Neuron (in vitro differentiated cells): ENCODE data around the gene DPH6.
"Not testable (repeated sequence)": the region's sequence is repeated elsewhere in the genome, so short reads cannot be mapped to it uniquely, and the experiment has no call there.

Experiments
- H2AFZ ChIP-seq: one replicate; pipeline ENCODE4 v1.6.1; 2013; ENCODE audit warnings: low read depth, mild to moderate bottlenecking, inconsistent platforms, low read length, moderate library complexity
- H3K27me3 ChIP-seq: one replicate; pipeline ENCODE4 v1.6.1; 2013; ENCODE audit warnings: low read length; ENCODE audit not compliant: insufficient read depth
- H3K36me3 ChIP-seq: one replicate; pipeline ENCODE4 v1.6.1; 2013; ENCODE audit warnings: low read length; ENCODE audit not compliant: insufficient read depth
- H3K4me1 ChIP-seq: one replicate; pipeline ENCODE4 v1.6.1; 2013; ENCODE audit warnings: low read length; ENCODE audit not compliant: insufficient read depth
- H3K4me3 ChIP-seq: 2 replicates; pipeline ENCODE4 v1.5.1; 2013; ENCODE audit warnings: mild to moderate bottlenecking, low read length, moderate library complexity
- H3K9me3 ChIP-seq: one replicate; pipeline ENCODE4 v1.6.1; 2013; ENCODE audit warnings: low read length

The DPH6 gene

DNA sequence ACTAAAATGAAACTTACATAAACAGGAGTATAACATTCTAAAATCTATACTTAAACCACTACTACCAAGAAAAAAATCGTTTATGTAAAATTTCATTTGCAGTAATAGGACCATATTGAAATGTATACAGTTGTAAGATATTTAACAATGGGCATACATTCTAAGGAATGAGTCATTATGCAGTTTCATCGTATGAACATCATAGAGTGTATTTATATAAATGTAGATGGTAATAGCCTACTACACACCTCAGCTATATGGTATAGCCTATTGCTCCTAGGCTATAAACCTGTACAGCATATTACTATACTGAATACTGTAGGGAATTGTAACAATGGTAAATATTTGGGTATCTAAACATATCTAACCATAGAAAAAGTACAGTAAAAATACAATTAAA is 79.5 kb downstream of the DPH6 start:
- H3K4me1 ChIP-seq: no peaks in the 10 kb centered on the region
- no peaks in the 10 kb centered on the region for H3K9me3 ChIP-seq
- no peak overlapping the region for H2AFZ ChIP-seq
- no peak overlapping the region for H3K4me3 ChIP-seq
- no peaks in the 10 kb centered on the region for H3K36me3 ChIP-seq
- H3K27me3 ChIP-seq: no peaks in the 10 kb centered on the region

DNA sequence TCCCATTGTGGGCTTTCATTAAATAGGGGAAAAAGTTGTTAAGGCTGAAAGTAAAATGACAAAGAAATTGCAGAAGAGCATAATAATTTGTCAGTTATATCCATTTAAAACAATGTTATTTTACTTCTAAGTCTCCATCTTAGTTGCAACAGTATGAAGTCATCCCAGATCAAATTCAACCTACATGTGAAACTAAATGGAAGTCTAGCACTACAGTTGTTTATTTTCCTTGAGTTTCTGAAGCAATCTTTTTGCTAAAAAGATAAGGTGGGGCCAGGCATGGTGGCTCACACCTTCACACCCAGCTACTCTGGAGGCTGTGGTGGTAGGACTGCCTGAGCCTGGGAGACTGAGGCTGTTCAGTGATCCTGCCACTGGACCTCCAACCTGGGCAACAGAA is 80.2 kb downstream of the DPH6 start:
- no peak overlapping the region for H2AFZ ChIP-seq
- no peaks in the 10 kb centered on the region for H3K36me3 ChIP-seq
- no peaks in the 10 kb centered on the region for H3K27me3 ChIP-seq
- H3K9me3 ChIP-seq: no peaks in the 10 kb centered on the region
- no peaks in the 10 kb centered on the region for H3K4me1 ChIP-seq
- H3K4me3 ChIP-seq: no peak overlapping the region

DNA sequence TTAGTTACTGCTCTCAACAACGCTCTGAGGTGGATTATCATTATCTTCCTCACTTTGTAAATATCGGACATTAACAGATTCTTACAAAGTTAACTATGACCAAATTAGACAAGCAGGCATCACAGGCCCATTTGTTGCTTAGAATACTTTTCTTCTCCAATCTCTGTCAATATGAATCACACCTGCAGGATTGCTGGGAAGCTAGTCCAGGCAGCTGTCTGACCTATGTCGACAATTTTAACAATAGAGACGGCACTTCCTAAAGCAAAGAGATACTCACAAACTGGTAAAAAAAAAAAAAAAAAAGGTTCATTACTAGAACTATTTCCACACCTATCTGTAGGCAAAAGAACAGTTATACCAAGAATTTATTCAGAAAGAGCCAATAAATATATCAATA is 85.3 kb downstream of the DPH6 start:
- H3K27me3 ChIP-seq: no peaks in the 10 kb centered on the region
- H3K4me3 ChIP-seq: no peak overlapping the region
- H2AFZ ChIP-seq: no peak overlapping the region
- no peaks in the 10 kb centered on the region for H3K9me3 ChIP-seq
- H3K36me3 ChIP-seq: no peaks in the 10 kb centered on the region
- H3K4me1 ChIP-seq: no peaks in the 10 kb centered on the region

DNA sequence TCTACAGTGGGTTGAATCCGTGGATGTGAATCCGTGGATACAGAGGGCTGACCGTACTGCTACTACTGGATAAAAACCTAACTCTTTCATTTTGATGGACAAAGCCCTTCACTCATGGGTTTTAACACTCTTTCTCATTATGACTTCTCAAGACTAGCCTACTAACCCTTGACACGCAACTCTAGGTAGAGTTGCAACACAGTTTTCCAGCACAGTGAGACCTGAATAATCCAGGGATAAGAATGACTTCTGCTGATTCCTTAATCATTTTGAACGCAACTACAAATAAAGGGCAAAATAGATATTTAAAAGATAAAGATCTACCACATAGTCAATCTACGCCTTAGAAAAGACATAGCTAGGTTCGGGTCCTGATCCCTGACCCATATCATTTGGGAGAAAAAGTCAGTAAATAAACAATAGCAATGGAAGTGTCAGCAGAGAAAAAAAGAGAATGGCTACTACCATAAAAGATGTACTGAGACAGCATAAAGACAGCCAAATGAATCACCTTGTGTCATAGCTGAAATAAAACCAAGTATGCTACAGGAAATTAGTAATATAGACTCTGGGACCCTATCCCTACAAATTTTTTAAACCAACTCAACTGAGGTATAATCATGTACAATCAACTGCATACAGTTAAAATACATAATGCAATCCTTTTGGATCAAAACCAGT is 87.6 kb downstream of the DPH6 start:
- Histone ChIP-seq H3K36me3 (no peaks in the 10 kb centered on the region), H3K4me1 (no peaks in the 10 kb centered on the region), H3K27me3 (no peaks in the 10 kb centered on the region), H3K4me3 (no peak overlapping the region), H2AFZ (no peak overlapping the region), H3K9me3 (no peaks in the 10 kb centered on the region)

DNA sequence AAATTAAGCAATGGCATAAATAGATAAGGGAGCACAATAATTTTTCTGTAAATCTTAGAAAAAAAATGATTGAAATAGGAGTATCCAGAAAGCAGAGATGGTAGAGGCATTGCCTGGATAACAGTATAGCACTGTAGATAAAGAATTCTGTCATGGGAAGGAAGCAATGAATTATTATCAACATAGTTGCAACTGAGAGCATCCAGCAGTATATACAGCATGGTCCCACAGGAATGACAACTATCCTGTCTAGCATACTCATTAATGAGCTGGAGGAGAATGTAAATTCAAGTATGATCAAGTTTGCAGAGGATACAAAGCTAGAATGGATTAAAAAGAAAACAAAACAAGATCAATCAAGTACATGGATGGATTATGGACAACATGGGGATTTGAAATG is 90.8 kb downstream of the DPH6 start:
- H3K4me1 ChIP-seq: no peaks in the 10 kb centered on the region
- H3K4me3 ChIP-seq: no peak overlapping the region
- H3K9me3 ChIP-seq: no peaks in the 10 kb centered on the region
- no peaks in the 10 kb centered on the region for H3K27me3 ChIP-seq
- H3K36me3 ChIP-seq: no peaks in the 10 kb centered on the region
- H2AFZ ChIP-seq: no peak overlapping the region

DNA sequence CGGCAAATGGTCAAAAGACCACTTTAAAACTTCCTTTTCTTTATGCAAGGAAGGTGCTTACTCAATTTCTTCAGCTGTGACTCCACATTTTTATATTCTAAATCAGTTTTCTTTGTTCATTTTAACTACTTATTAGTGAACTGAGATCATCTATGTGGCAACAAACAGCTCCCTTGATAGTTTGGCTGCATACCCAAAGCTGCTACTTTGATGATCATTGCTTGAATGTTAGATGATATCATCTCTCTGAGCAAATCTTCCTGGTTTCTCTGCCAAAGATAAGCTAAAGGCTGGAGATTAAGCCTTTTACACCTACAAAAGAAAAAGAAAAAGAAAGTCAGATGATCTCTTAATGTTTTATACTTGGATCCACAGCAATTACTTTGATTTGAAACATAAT is 95.5 kb downstream of the DPH6 start:
- Histone ChIP-seq H3K4me1 (no peaks in the 10 kb centered on the region), H3K9me3 (no peaks in the 10 kb centered on the region), H2AFZ (no peak overlapping the region), H3K36me3 (no peaks in the 10 kb centered on the region), H3K4me3 (no peak overlapping the region), H3K27me3 (no peaks in the 10 kb centered on the region)

DNA sequence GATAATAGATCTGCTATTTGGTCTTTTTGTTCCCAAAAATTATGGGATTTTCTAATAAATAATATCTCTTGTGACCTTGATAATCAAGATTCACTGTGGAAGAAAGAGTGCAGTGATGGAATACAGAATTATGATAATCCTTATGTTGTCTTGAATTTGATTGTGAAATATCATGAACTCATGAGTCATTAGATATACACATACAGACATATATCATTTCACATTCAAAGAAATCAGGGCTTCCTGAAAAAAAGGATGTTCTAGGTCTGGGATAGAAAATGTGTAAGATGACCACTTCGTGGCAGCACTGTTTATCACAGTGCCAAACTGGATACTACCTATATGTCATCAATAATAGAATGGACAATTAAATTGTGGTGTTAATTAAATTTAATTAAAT is 97.7 kb downstream of the DPH6 start:
- Histone ChIP-seq H3K4me3 (no peak overlapping the region), H2AFZ (no peak overlapping the region), H3K9me3 (no peaks in the 10 kb centered on the region), H3K27me3 (no peaks in the 10 kb centered on the region), H3K4me1 (no peaks in the 10 kb centered on the region), H3K36me3 (no peaks in the 10 kb centered on the region)

DNA sequence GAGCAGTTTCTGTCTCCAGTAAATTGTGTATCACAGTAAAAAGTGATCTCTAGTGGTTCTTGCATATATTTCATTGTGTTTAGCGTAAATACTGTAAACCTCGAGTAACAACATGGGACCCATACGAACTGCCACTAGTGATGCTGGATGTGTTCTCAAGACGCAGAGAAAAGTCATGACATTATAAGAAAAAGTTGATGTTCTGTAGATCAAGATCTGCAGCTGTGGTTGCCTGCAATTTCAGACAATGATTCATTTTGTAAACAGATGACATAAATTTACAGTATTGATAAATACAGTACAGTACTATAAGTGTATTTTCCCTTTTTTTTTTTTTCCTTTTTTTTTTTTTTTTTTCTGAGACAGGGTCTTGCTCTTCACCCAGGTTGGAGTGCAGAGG is 100.1 kb downstream of the DPH6 start:
- H3K4me1 ChIP-seq: no peaks in the 10 kb centered on the region
- H3K36me3 ChIP-seq: no peaks in the 10 kb centered on the region
- H2AFZ ChIP-seq: no peak overlapping the region
- H3K27me3 ChIP-seq: no peaks in the 10 kb centered on the region
- H3K9me3 ChIP-seq: no peaks in the 10 kb centered on the region
- H3K4me3 ChIP-seq: no peak overlapping the region

DNA sequence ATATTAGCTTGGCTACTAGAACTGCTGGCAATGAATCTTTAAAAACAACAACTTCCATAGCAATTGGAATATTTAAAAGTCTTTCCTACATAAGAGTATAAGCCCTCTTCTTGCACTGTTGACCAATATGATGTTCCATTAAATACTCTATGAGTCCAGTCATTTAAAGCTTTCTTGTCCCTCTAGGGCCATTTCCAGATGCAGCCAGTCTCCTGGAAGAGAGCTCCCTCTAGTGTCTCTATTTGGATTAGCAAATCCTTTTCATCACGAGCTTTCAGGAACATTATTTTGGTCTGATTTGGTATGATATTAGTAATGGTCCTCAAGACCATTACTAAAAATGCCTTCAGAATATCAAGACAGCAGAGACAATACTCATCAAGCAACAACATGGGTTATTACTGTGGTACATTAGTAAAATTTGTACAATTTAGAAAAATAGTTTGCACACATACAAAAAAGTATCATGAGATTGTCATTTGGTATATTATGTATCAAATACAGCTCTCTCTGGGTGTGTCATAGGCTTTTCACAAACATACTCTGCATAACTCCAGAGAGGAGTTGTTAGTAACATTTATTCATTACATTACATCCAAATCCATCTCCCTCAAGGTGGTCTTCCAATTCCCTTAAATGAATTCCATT is 101.3 kb downstream of the DPH6 start:
- H3K27me3 ChIP-seq: no peaks in the 10 kb centered on the region
- no peak overlapping the region for H3K4me3 ChIP-seq
- no peaks in the 10 kb centered on the region for H3K36me3 ChIP-seq
- no peaks in the 10 kb centered on the region for H3K9me3 ChIP-seq
- H2AFZ ChIP-seq: no peak overlapping the region
- no peaks in the 10 kb centered on the region for H3K4me1 ChIP-seq

DNA sequence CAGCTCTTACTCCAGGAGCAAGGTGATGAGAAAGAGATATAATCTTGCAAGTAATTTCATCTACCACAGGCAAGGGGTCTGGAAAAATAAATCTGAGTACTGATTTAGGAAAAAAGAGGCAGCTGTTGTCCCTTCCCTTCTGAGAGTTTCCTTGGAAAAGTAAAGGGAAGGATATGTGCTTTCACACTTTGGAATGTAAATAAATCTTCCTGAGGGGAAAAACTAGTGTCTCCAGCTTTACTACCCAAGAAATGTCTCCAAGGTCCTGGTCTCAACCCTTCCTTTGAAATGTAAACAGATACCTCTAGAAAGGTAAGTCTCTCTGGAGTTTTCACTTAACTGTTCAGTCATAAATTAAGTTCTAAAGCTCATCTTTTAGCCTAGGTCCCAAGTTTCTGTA is 102.6 kb downstream of the DPH6 start:
- Histone ChIP-seq H3K9me3 (no peaks in the 10 kb centered on the region), H3K36me3 (no peaks in the 10 kb centered on the region), H3K4me1 (no peaks in the 10 kb centered on the region), H3K27me3 (no peaks in the 10 kb centered on the region), H3K4me3 (no peak overlapping the region), H2AFZ (no peak overlapping the region)

DNA sequence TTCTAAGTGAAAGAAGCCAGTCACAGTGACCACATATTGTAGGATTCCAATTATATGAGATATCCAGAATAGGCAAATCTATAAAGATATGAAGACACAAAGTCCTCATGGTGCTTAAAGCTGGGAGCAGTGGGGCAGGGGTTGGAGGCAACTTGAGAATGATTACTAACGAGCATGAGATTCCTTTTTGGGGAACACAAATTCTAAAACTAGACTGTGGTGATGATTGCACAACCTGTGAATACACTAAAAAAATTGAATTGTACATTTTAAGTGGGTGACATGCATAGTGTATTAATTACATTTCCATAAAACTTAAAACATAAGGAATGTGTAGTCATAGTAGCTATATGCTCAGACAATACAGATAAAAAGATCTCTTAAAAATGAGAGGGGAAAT is 103.2 kb downstream of the DPH6 start:
- H3K36me3 ChIP-seq: no peaks in the 10 kb centered on the region
- H3K4me1 ChIP-seq: no peaks in the 10 kb centered on the region
- H3K9me3 ChIP-seq: no peaks in the 10 kb centered on the region
- H3K4me3 ChIP-seq: no peak overlapping the region
- H3K27me3 ChIP-seq: no peaks in the 10 kb centered on the region
- H2AFZ ChIP-seq: no peak overlapping the region

DNA sequence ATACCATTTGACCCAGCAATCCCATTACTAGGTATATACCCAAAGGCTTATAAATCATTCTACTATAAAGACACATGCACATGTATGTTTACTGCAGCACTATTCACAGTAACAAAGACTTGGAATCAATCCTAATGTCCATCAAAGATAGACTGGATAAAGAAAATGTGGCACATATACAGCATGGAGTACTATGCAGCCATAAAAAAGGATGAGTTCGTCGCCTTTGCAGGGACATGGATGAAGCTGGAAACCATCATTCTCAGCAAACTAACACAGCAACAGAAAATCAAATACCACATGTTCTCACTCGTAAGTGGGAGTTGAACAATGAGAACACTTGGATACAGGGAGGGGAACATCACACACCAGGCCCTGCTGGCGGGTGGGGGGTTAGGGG is 104.7 kb downstream of the DPH6 start:
- not testable (repeated sequence) for H3K4me3 ChIP-seq, H3K4me1 ChIP-seq

DNA sequence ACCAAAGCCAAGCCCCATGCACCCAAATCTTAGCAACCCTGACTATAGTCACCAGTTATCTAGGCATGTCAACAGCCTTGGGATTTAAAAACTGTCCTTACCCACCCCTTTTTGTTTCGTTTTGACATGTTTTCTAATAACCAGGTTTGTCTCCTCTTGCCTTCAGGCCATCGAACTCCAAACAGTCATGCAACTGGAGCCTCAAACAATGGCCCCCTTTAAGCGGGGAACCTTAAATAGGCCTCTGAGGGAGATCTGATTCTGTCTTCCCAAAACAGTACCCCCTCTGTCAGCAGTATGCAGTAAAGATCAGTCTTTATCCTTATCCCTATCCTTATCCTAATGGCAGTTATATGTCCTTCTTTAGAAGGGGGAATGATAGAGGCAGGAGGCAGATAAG is 105.7 kb downstream of the DPH6 start:
- H2AFZ ChIP-seq: no peak overlapping the region
- H3K27me3 ChIP-seq: no peaks in the 10 kb centered on the region
- H3K4me3 ChIP-seq: no peak overlapping the region
- no peaks in the 10 kb centered on the region for H3K9me3 ChIP-seq
- no peaks in the 10 kb centered on the region for H3K36me3 ChIP-seq
- peaks cover 5% of the 10 kb centered on the region for H3K4me1 ChIP-seq

More for the DNA sequence above, 104.7 kb downstream of the DPH6 start:
- H3K9me3 ChIP-seq, H3K36me3 ChIP-seq, H2AFZ ChIP-seq, H3K27me3 ChIP-seq: not testable (repeated sequence)

DNA sequence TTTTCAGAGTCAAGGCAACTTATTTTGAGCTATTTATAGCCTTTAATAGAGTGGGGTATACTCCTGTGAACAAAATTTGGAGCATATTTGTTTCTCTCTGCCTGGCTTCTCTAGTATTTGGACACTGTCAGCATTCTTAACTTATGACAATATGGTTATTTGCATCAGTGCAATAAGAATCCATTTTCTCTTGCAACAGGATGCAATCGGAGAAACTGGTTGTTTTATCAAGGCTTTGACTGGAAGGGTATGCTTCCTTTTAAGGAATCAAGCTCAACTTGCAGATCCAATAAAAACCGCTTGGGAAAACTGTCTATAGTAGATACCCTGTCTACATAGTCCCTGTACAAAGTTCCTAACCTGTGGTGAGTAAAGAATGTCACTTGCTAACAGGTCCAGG is 106.7 kb downstream of the DPH6 start:
- no peak overlapping the region for H3K4me3 ChIP-seq
- H3K36me3 ChIP-seq: no peaks in the 10 kb centered on the region
- H3K4me1 ChIP-seq: peaks cover 5% of the 10 kb centered on the region
- no peak overlapping the region for H2AFZ ChIP-seq
- no peaks in the 10 kb centered on the region for H3K27me3 ChIP-seq
- H3K9me3 ChIP-seq: no peaks in the 10 kb centered on the region
